Esophagus muscularis mucosa (tissue), 4 donors: Measurements from ENCODE around the gene RHBDF2. TPM values are rescaled to one million over a fixed set of nuclear protein-coding genes. Genes with fewer than 3 reads are reported as not detected.

ENCODE experiments used
- DNase-seq: peaks from one replicate; pipeline ENCODE4 v3.0.0-alpha.2; 2017; ENCODE audit errors: extremely low spot score
- H3K27ac ChIP-seq, 4 donors: fragments of 200-600 bp; sonication (generic); replicated peaks in 1 of 4; 1 replicate in 3 of 4; 2 replicates in 1 of 4; pipeline ENCODE4 v1.5.1; 2016 to 2019; ENCODE audit warnings: mild to moderate bottlenecking in 1 of 4
- H3K27me3 ChIP-seq, 4 donors: fragments of 200-600 bp; sonication (generic); one replicate each; pipeline versions ENCODE4 v1.5.1 to v1.6.0; 2016 to 2019
- H3K36me3 ChIP-seq, 4 donors: fragments of 200-600 bp; sonication (generic); one replicate each; pipeline ENCODE4 v1.5.1; 2016 to 2019
- H3K4me1 ChIP-seq, 4 donors: fragments of 200-600 bp; sonication (generic); one replicate each; pipeline ENCODE4 v1.5.1; 2016 to 2019
- H3K4me3 ChIP-seq, 4 donors: fragments of 200-600 bp; sonication (generic); 1 replicate in 2 of 4; 2 replicates in 2 of 4; pipeline ENCODE4 v1.5.1; 2016 to 2019; ENCODE audit warnings: mild to moderate bottlenecking in 4 of 4, moderate library complexity in 1 of 4
- H3K9me3 ChIP-seq, 4 donors: fragments of 200-600 bp; sonication (generic); 1 replicate in 3 of 4; 2 replicates in 1 of 4; pipeline ENCODE4 v1.5.1; 2016 to 2019
- CTCF ChIP-seq, 3 experiments: fragments of 200-600 bp in 2 of 3; fragments of 450-650 bp in 1 of 3; sonication (generic) in 2 of 3; IDR thresholded peaks; one replicate each; pipeline ENCODE4 v1.5.1; 2017 to 2019; ENCODE audit warnings: antibody characterized with exemption in 3 of 3, mild to moderate bottlenecking in 2 of 3, moderate library complexity in 1 of 3
- EP300 ChIP-seq: sonication (generic); formaldehyde crosslinking; IDR thresholded peaks from one replicate; pipeline ENCODE4 v1.6.1; 2017; ENCODE audit warnings: antibody characterized with exemption
- POLR2A ChIP-seq: fragments of 450-650 bp; IDR thresholded peaks from one replicate; pipeline ENCODE4 v1.6.1; 2017; ENCODE audit warnings: antibody characterized with exemption, moderate library complexity, mild to moderate bottlenecking, low read depth
- POLR2AphosphoS5 ChIP-seq, 2 donors: sonication (generic); formaldehyde crosslinking; IDR thresholded peaks; one replicate each; pipeline ENCODE4 v1.6.1; 2017; ENCODE audit warnings: antibody characterized with exemption in 2 of 2
- WGBS: methylation state at CpG from one replicate; pipeline ENCODE4 v1.1.5; 2018; 5-methylcytosine and 5-hydroxymethylcytosine counted together
- intact Hi-C: fragments of 100-400 bp; cut with DNase I; formaldehyde crosslinking; loops from one replicate; pipeline ENCODE4 v1.15.1; 2023
- total RNA-seq, 4 donors: library from RNA; depleted of rRNA; stranded (reverse); fragments of >200 nt; gene quantifications; one replicate each; pipeline versions ENCODE4 v1.1.0 to v1.2.1, GENCODE V29; 2016

The RHBDF2 gene
- total RNA-seq: 10 to 100 TPM; 12.9 to 22.5 (median 15.4) TPM

GRCh38 chr17:76501018-76501826, at the start of gene RHBDF2:
Gene RHBDF2, minus strand, starts transcription at chr17:76501423. Its CDS starts 19,899 bp downstream, at chr17:76481524.
- peaks cover 39 to 53% (median 50%) of the 10 kb centered on the region in 4 donors for H3K4me1 ChIP-seq
- intact Hi-C loops: loop anchor here (10.0 kb wide), 1 partner anchor 196 kb away; the partner anchor contains the start of gene QRICH2
- H3K27ac ChIP-seq: peak within 1 kb of the TSS; percentile 77 to 85 (median 82)
- WGBS: 1% methylated on average over 39 of the region's 72 CpGs
- peak in 1 of 2 donors; percentile 66 for TF ChIP-seq POLR2AphosphoS5 (IDR thresholded peaks at IDR 0.05)
- peak in 1 of 3 experiments; percentile 11 for TF ChIP-seq CTCF (IDR thresholded peaks at IDR 0.05)
- TF ChIP-seq POLR2A: peak; percentile 38
- TF ChIP-seq EP300: no peak
- H3K9me3 ChIP-seq: no peaks in the 10 kb centered on the region
- peak within 1 kb of the TSS; percentile 65 to 88 (median 68) for H3K4me3 ChIP-seq
- peak; percentile 95 for DNase-seq
- peaks cover 0 to 3% (median 0%) of the 10 kb centered on the region in 4 donors for H3K27me3 ChIP-seq
- H3K36me3 ChIP-seq: no peaks in the 10 kb centered on the region

- WGBS: 77% methylated on average over 7 of the region's 7 CpGs
- Histone ChIP-seq H3K27ac (no peak overlapping the region), H3K36me3 (peaks cover 0 to 4% (median 0%) of the 10 kb centered on the region in 4 donors), H3K9me3 (no peaks in the 10 kb centered on the region), H3K4me3 (no peak overlapping the region), H3K27me3 (no peaks in the 10 kb centered on the region), H3K4me1 (peaks cover 25 to 45% (median 28%) of the 10 kb centered on the region in 4 donors)
- no peak for DNase-seq
- no peak for TF ChIP-seq CTCF (IDR thresholded peaks at IDR 0.05)
- TF ChIP-seq POLR2A: no peak
- TF ChIP-seq POLR2AphosphoS5 (IDR thresholded peaks at IDR 0.05): no peak
- no peak for TF ChIP-seq EP300
- intact Hi-C loops: no loop called here
Measured at GRCh38 chr17:76549539-76549938, 48.3 kb upstream of the RHBDF2 start.

GRCh38 chr17:76549215-76549518, 47.9 kb upstream of the RHBDF2 start:
- TF ChIP-seq POLR2AphosphoS5 (IDR thresholded peaks at IDR 0.05) (no peak), CTCF (IDR thresholded peaks at IDR 0.05) (no peak), POLR2A (no peak), EP300 (no peak)
- intact Hi-C loops: no loop called here
- no peaks in the 10 kb centered on the region for H3K9me3 ChIP-seq
- no peaks in the 10 kb centered on the region for H3K27me3 ChIP-seq
- H3K4me3 ChIP-seq: no peak overlapping the region
- no peak overlapping the region for H3K27ac ChIP-seq
- 84% methylated on average over 9 of the region's 9 CpGs for WGBS
- H3K4me1 ChIP-seq: peaks cover 29 to 43% (median 32%) of the 10 kb centered on the region in 4 donors
- no peak for DNase-seq
- peaks cover 0 to 4% (median 0%) of the 10 kb centered on the region in 4 donors for H3K36me3 ChIP-seq

GRCh38 chr17:76548378-76549214, 47.4 kb upstream of the RHBDF2 start:
- H3K36me3 ChIP-seq: peaks cover 0 to 4% (median 0%) of the 10 kb centered on the region in 4 donors
- intact Hi-C loops: no loop called here
- TF ChIP-seq POLR2AphosphoS5 (IDR thresholded peaks at IDR 0.05) (no peak), CTCF (IDR thresholded peaks at IDR 0.05) (no peak), EP300 (no peak), POLR2A (no peak)
- 79% methylated on average over 8 of the region's 9 CpGs for WGBS
- H3K4me1 ChIP-seq: peaks cover 35 to 43% (median 38%) of the 10 kb centered on the region in 4 donors
- H3K27me3 ChIP-seq: peaks cover 0 to 3% (median 0%) of the 10 kb centered on the region in 4 donors
- no peaks in the 10 kb centered on the region for H3K9me3 ChIP-seq
- H3K4me3 ChIP-seq: no peak overlapping the region
- H3K27ac ChIP-seq: no peak overlapping the region
- no peak for DNase-seq
